ENCODE results near the gene CIBAR2. TPM values are rescaled to one million over a fixed set of nuclear protein-coding genes. Genes with fewer than 3 reads are reported as not detected.

The CIBAR2 gene
- total and polyA plus RNA-seq, 3 experiments from 2014 or later, result not detected

- Mint-ChIP-seq H3K9me3 (no peaks in the 10 kb centered on the region), H3K27ac (peak overlapping the region in 1 of 8 donors; percentile 64), H3K4me1 (peaks cover 36 to 40% (median 40%) of the 10 kb centered on the region in 3 donors), H3K36me3 (no peaks in the 10 kb centered on the region), H3K27me3 (peaks cover 0 to 2% of the 10 kb centered on the region in 2 donors), H3K4me3 (no peak overlapping the region)
- no peaks in the 10 kb centered on the region for H3K36me3 ChIP-seq (ENCODE audit: insufficient read depth, low read length)
- no peak overlapping the region for H3K27ac ChIP-seq (ENCODE audit: low read depth, low read length)
- CTCF ChIA-PET, result interaction anchor here (1.5 kb wide), 1 partner anchor 26 kb away, joined by 4 read pairs; no protein-coding TSS in a partner anchor
- H3K4me3 ChIP-seq (ENCODE audit: low read length), result no peak overlapping the region
- H3K9me3 ChIP-seq (ENCODE audit: low read length), result no peaks in the 10 kb centered on the region
- POLR2A ChIA-PET, result no interaction called here
- peaks cover 37% of the 10 kb centered on the region for H3K4me1 ChIP-seq (ENCODE audit: insufficient read depth, low read length)
- DNase-seq, result no peak
- no peaks in the 10 kb centered on the region for H3K27me3 ChIP-seq (ENCODE audit: insufficient read depth, low read length, poor library complexity, severe bottlenecking)
These were observed 12.0 kb downstream of the CIBAR2 start for GRCh38 chr16:85100265-85100664.

- ChIA-PET POLR2A (no interaction called here), CTCF (interaction anchor here (1.5 kb wide), 1 partner anchor 28 kb away, joined by 4 read pairs; no protein-coding TSS in a partner anchor)
- Mint-ChIP-seq H3K27ac (no peak overlapping the region), H3K4me3 (no peak overlapping the region), H3K36me3 (no peaks in the 10 kb centered on the region), H3K27me3 (peaks cover 0 to 2% of the 10 kb centered on the region in 2 donors), H3K9me3 (no peaks in the 10 kb centered on the region), H3K4me1 (peaks cover 22 to 23% (median 23%) of the 10 kb centered on the region in 3 donors)
- H3K9me3 ChIP-seq (ENCODE audit: low read length), result no peaks in the 10 kb centered on the region
- no peak overlapping the region for H3K27ac ChIP-seq (ENCODE audit: low read depth, low read length)
- peaks cover 20% of the 10 kb centered on the region for H3K4me1 ChIP-seq (ENCODE audit: insufficient read depth, low read length)
- H3K36me3 ChIP-seq (ENCODE audit: insufficient read depth, low read length), result no peaks in the 10 kb centered on the region
- DNase-seq, result no peak
- H3K4me3 ChIP-seq (ENCODE audit: low read length), result no peak overlapping the region
- H3K27me3 ChIP-seq (ENCODE audit: insufficient read depth, low read length, poor library complexity, severe bottlenecking), result no peaks in the 10 kb centered on the region
These were observed 13.7 kb downstream of the CIBAR2 start for GRCh38 chr16:85098565-85098964.

GRCh38 chr16:85096921-85097320 is 15.4 kb downstream of the CIBAR2 start:
- H3K9me3 ChIP-seq (ENCODE audit: low read length), result no peaks in the 10 kb centered on the region
- POLR2A ChIA-PET, result no interaction called here
- H3K4me1 ChIP-seq (ENCODE audit: insufficient read depth, low read length), result peaks cover 3% of the 10 kb centered on the region
- Mint-ChIP-seq H3K36me3 (no peaks in the 10 kb centered on the region), H3K27me3 (peaks cover 0 to 2% of the 10 kb centered on the region in 2 donors), H3K9me3 (no peaks in the 10 kb centered on the region), H3K4me1 (peaks cover 6 to 10% (median 8%) of the 10 kb centered on the region in 3 donors), H3K4me3 (no peak overlapping the region), H3K27ac (peak overlapping the region in 1 of 8 donors; percentile 81)
- no peak overlapping the region for H3K27ac ChIP-seq (ENCODE audit: low read depth, low read length)
- CTCF ChIA-PET, result interaction anchor here (1.6 to 2.9 kb wide), 2 partner anchors 8 to 10 kb away, joined by 3 to 15 read pairs; no protein-coding TSS in a partner anchor
- no peak for DNase-seq
- no peaks in the 10 kb centered on the region for H3K36me3 ChIP-seq (ENCODE audit: insufficient read depth, low read length)
- H3K4me3 ChIP-seq (ENCODE audit: low read length), result no peak overlapping the region
- no peaks in the 10 kb centered on the region for H3K27me3 ChIP-seq (ENCODE audit: insufficient read depth, low read length, poor library complexity, severe bottlenecking)

- Histone ChIP-seq H3K27me3 (ENCODE audit: insufficient read depth, low read length, poor library complexity, severe bottlenecking) (no peaks in the 10 kb centered on the region), H3K27ac (ENCODE audit: low read depth, low read length) (no peak overlapping the region), H3K4me3 (ENCODE audit: low read length) (no peak overlapping the region), H3K9me3 (ENCODE audit: low read length) (no peaks in the 10 kb centered on the region), H3K4me1 (ENCODE audit: insufficient read depth, low read length) (peaks cover 9% of the 10 kb centered on the region), H3K36me3 (ENCODE audit: insufficient read depth, low read length) (no peaks in the 10 kb centered on the region)
- Mint-ChIP-seq H3K9me3 (no peaks in the 10 kb centered on the region), H3K4me1 (peaks cover 0 to 16% (median 6%) of the 10 kb centered on the region in 3 donors), H3K36me3 (peaks cover 0 to 3% (median 0%) of the 10 kb centered on the region in 3 donors), H3K27me3 (peaks cover 0 to 2% of the 10 kb centered on the region in 2 donors), H3K4me3 (no peak overlapping the region), H3K27ac (no peak overlapping the region)
- no peak for DNase-seq
- ChIA-PET CTCF (interaction anchor here (1.0 to 2.9 kb wide), 2 partner anchors 8 to 20 kb away, joined by 3 to 15 read pairs; no protein-coding TSS in a partner anchor), POLR2A (interaction anchor here (1.2 kb wide), 1 partner anchor 10 kb away, joined by 4 read pairs; no protein-coding TSS in a partner anchor)
These were observed 17.5 kb downstream of the CIBAR2 start for GRCh38 chr16:85094812-85095211.

- Mint-ChIP-seq H3K27ac (no peak overlapping the region), H3K4me3 (no peak overlapping the region), H3K27me3 (peaks cover 0 to 2% of the 10 kb centered on the region in 2 donors), H3K4me1 (peaks cover 0 to 18% (median 6%) of the 10 kb centered on the region in 3 donors), H3K9me3 (no peaks in the 10 kb centered on the region), H3K36me3 (peaks cover 0 to 6% (median 0%) of the 10 kb centered on the region in 3 donors)
- no peak for DNase-seq
- Histone ChIP-seq H3K4me3 (ENCODE audit: low read length) (no peak overlapping the region), H3K9me3 (ENCODE audit: low read length) (no peaks in the 10 kb centered on the region), H3K4me1 (ENCODE audit: insufficient read depth, low read length) (peaks cover 9% of the 10 kb centered on the region), H3K36me3 (ENCODE audit: insufficient read depth, low read length) (no peaks in the 10 kb centered on the region), H3K27me3 (ENCODE audit: insufficient read depth, low read length, poor library complexity, severe bottlenecking) (no peaks in the 10 kb centered on the region), H3K27ac (ENCODE audit: low read depth, low read length) (no peak overlapping the region)
- ChIA-PET POLR2A (no interaction called here), CTCF (interaction anchor here (2.9 kb wide), 1 partner anchor 8 kb away, joined by 15 read pairs; no protein-coding TSS in a partner anchor)
These were observed 18.0 kb downstream of the CIBAR2 start for GRCh38 chr16:85094176-85094805.

- Mint-ChIP-seq H3K27ac (peak overlapping the region in 1 of 8 donors; percentile 24), H3K4me1 (peaks cover 0 to 18% (median 5%) of the 10 kb centered on the region in 3 donors), H3K4me3 (no peak overlapping the region), H3K36me3 (peaks cover 0 to 9% (median 0%) of the 10 kb centered on the region in 3 donors), H3K27me3 (peaks cover 0 to 2% of the 10 kb centered on the region in 2 donors), H3K9me3 (no peaks in the 10 kb centered on the region)
- H3K4me3 ChIP-seq (ENCODE audit: low read length), result no peak overlapping the region
- no peaks in the 10 kb centered on the region for H3K27me3 ChIP-seq (ENCODE audit: insufficient read depth, low read length, poor library complexity, severe bottlenecking)
- ChIA-PET CTCF (no interaction called here), POLR2A (no interaction called here)
- no peaks in the 10 kb centered on the region for H3K9me3 ChIP-seq (ENCODE audit: low read length)
- peaks cover 9% of the 10 kb centered on the region for H3K4me1 ChIP-seq (ENCODE audit: insufficient read depth, low read length)
- no peaks in the 10 kb centered on the region for H3K36me3 ChIP-seq (ENCODE audit: insufficient read depth, low read length)
- H3K27ac ChIP-seq (ENCODE audit: low read depth, low read length), result no peak overlapping the region
- DNase-seq, result no peak
These were observed 18.6 kb downstream of the CIBAR2 start for GRCh38 chr16:85093705-85094104.

GRCh38 chr16:85092851-85093250 is 19.4 kb downstream of the CIBAR2 start:
- Mint-ChIP-seq H3K9me3 (no peaks in the 10 kb centered on the region), H3K27ac (no peak overlapping the region), H3K4me1 (peaks cover 0 to 18% (median 4%) of the 10 kb centered on the region in 3 donors), H3K27me3 (no peaks in the 10 kb centered on the region), H3K36me3 (peaks cover 0 to 13% (median 0%) of the 10 kb centered on the region in 3 donors), H3K4me3 (no peak overlapping the region)
- DNase-seq, result no peak
- no peaks in the 10 kb centered on the region for H3K27me3 ChIP-seq (ENCODE audit: insufficient read depth, low read length, poor library complexity, severe bottlenecking)
- CTCF ChIA-PET, result interaction anchor here (2.2 kb wide), 1 partner anchor 22 kb away, joined by 6 read pairs; no protein-coding TSS in a partner anchor
- POLR2A ChIA-PET, result no interaction called here
- peaks cover 9% of the 10 kb centered on the region for H3K4me1 ChIP-seq (ENCODE audit: insufficient read depth, low read length)
- no peak overlapping the region for H3K4me3 ChIP-seq (ENCODE audit: low read length)
- no peaks in the 10 kb centered on the region for H3K9me3 ChIP-seq (ENCODE audit: low read length)
- H3K36me3 ChIP-seq (ENCODE audit: insufficient read depth, low read length), result no peaks in the 10 kb centered on the region
- H3K27ac ChIP-seq (ENCODE audit: low read depth, low read length), result no peak overlapping the region

- H3K9me3 Mint-ChIP-seq, result no peaks in the 10 kb centered on the region
- no peak for DNase-seq
- H3K36me3 Mint-ChIP-seq, result peaks cover 0 to 13% (median 0%) of the 10 kb centered on the region in 3 donors
- H3K27ac ChIP-seq (ENCODE audit: low read depth, low read length), result no peak overlapping the region
- H3K27me3 Mint-ChIP-seq, result no peaks in the 10 kb centered on the region
- ChIA-PET CTCF (interaction anchor here (2.2 kb wide), 1 partner anchor 22 kb away, joined by 6 read pairs; no protein-coding TSS in a partner anchor), POLR2A (no interaction called here)
- H3K4me3 Mint-ChIP-seq, result no peak overlapping the region
- no peaks in the 10 kb centered on the region for H3K9me3 ChIP-seq (ENCODE audit: low read length)
- H3K4me1 Mint-ChIP-seq, result peaks cover 0 to 18% (median 4%) of the 10 kb centered on the region in 3 donors
- H3K36me3 ChIP-seq (ENCODE audit: insufficient read depth, low read length), result no peaks in the 10 kb centered on the region
- peaks cover 9% of the 10 kb centered on the region for H3K4me1 ChIP-seq (ENCODE audit: insufficient read depth, low read length)
- peak overlapping the region in 1 of 8 donors; percentile 40 for H3K27ac Mint-ChIP-seq
- H3K4me3 ChIP-seq (ENCODE audit: low read length), result no peak overlapping the region
- H3K27me3 ChIP-seq (ENCODE audit: insufficient read depth, low read length, poor library complexity, severe bottlenecking), result no peaks in the 10 kb centered on the region
These were observed 20.0 kb downstream of the CIBAR2 start for GRCh38 chr16:85092309-85092708.

Data from CD8-positive, alpha-beta memory T cell (primary cell).